Keratinocyte (primary cell): ENCODE data around the gene ERGIC1. TPM values are rescaled to one million over a fixed set of nuclear protein-coding genes. Genes with fewer than 3 reads are reported as not detected.

ENCODE experiments used
- DNase-seq: peaks from one replicate; pipeline ENCODE4 v3.0.0-alpha.2; 2011; ENCODE audit warnings: low read depth, missing footprints, low spot score
- FAIRE-seq: peaks from 2 replicates; lab custom pipeline; 2011; peaks lifted over from hg19 to GRCh38; lab: Jason Lieb, UNC
- H2AFZ ChIP-seq: 2 replicates; pipeline ENCODE4 v1.6.0; 2012; ENCODE audit warnings: low read length, control low read depth, inconsistent platforms; ENCODE audit not compliant: control insufficient read depth
- H3K27ac ChIP-seq: 2 replicates; pipeline ENCODE4 v1.5.1; 2011; ENCODE audit warnings: low read length; ENCODE audit not compliant: control insufficient read depth, insufficient read depth
- H3K27me3 ChIP-seq: 3 replicates; pipeline ENCODE4 v1.6.0; 2011; ENCODE audit warnings: low read length; ENCODE audit not compliant: control insufficient read depth, insufficient read depth; ENCODE audit errors: extremely low read depth
- H3K36me3 ChIP-seq, 2 experiments: 2 replicates in 1 of 2; 3 replicates in 1 of 2; pipeline ENCODE4 v1.5.1; 2011; ENCODE audit warnings: low read length in 2 of 2, mild to moderate bottlenecking in 1 of 2; ENCODE audit not compliant: control insufficient read depth in 2 of 2, insufficient read depth in 2 of 2; ENCODE audit errors: extremely low read depth in 1 of 2
- H3K4me1 ChIP-seq: 3 replicates; pipeline ENCODE4 v1.5.1; 2011; ENCODE audit warnings: low read length; ENCODE audit not compliant: control insufficient read depth, insufficient read depth; ENCODE audit errors: extremely low read depth
- H3K4me2 ChIP-seq: 3 replicates; pipeline ENCODE4 v1.6.0; 2011; ENCODE audit warnings: low read depth, low read length; ENCODE audit not compliant: control insufficient read depth, insufficient read depth; ENCODE audit errors: extremely low read depth
- H3K4me3 ChIP-seq, 3 experiments: fragments of 200-600 bp in 1 of 3; sonication (generic) in 1 of 3; 2 replicates in 2 of 3; 3 replicates in 1 of 3; pipeline ENCODE4 v1.5.1; 2011 to 2016; ENCODE audit warnings: low read length in 3 of 3, mild to moderate bottlenecking in 3 of 3, control low read depth in 2 of 3, inconsistent platforms in 1 of 3, low read depth in 1 of 3, mixed read lengths in 1 of 3, mixed run types in 1 of 3, moderate library complexity in 1 of 3; ENCODE audit not compliant: control insufficient read depth in 2 of 3, insufficient read depth in 2 of 3; ENCODE audit errors: extremely low read depth in 1 of 3
- H3K79me2 ChIP-seq: 2 replicates; pipeline ENCODE4 v1.6.0; 2012; ENCODE audit warnings: low read length; ENCODE audit not compliant: control insufficient read depth, insufficient read depth
- H3K9ac ChIP-seq: 3 replicates; pipeline ENCODE4 v1.6.0; 2011; ENCODE audit warnings: low read length; ENCODE audit not compliant: control insufficient read depth, insufficient read depth; ENCODE audit errors: extremely low read depth
- H3K9me1 ChIP-seq: 3 replicates; pipeline ENCODE4 v1.6.0; 2011; ENCODE audit warnings: low read length; ENCODE audit not compliant: control insufficient read depth, insufficient read depth; ENCODE audit errors: extremely low read depth
- H3K9me3 ChIP-seq: 2 replicates; pipeline ENCODE4 v1.5.1; 2012; ENCODE audit warnings: low read depth, low read length; ENCODE audit not compliant: control insufficient read depth
- H4K20me1 ChIP-seq: 3 replicates; pipeline ENCODE4 v1.6.0; 2011; ENCODE audit warnings: low read length; ENCODE audit not compliant: control insufficient read depth, insufficient read depth; ENCODE audit errors: extremely low read depth
- CTCF ChIP-seq, 3 experiments: IDR thresholded peaks in 1 of 3; conservative IDR thresholded peaks in 1 of 3; optimal IDR thresholded peaks in 1 of 3; 2 replicates in 2 of 3; 3 replicates in 1 of 3; pipeline versions ENCODE3 to v1.5.1; 2011; ENCODE audit warnings: low read length in 3 of 3, mild to moderate bottlenecking in 3 of 3, moderate library complexity in 2 of 3, control low read depth in 1 of 3, inconsistent platforms in 1 of 3; ENCODE audit not compliant: insufficient read depth in 2 of 3; ENCODE audit errors: extremely low read depth in 1 of 3
- EZH2 ChIP-seq: IDR thresholded peaks from one replicate; pipeline ENCODE4 v1.6.1; 2012; ENCODE audit warnings: inconsistent platforms, mild to moderate bottlenecking, low read length, moderate library complexity
- dilution Hi-C: fragments of 300-500 bp; cut with MboI; formaldehyde crosslinking; loops from one replicate; pipeline ENCODE4 v1.7.0; 2020; ENCODE audit warnings: low sequenced_read_pairs; ENCODE audit not compliant: extremely low pct_ligation_motif_present
- polyA plus RNA-seq, 5 experiments: library from polyadenylated mRNA; depleted of rRNA in 3 of 5; stranded (reverse) in 3 of 5; stranded (forward) in 1 of 5; unstranded in 1 of 5; fragments of >200 nt; gene quantifications; 1 replicate in 1 of 5; 2 replicates in 3 of 5; 3 replicates in 1 of 5; pipeline versions ENCODE4 v1.2.1 to v1.2.3, GENCODE V29; 2011 to 2012; ENCODE audit warnings: missing spikeins in 2 of 5, low read depth in 1 of 5, low replicate concordance in 1 of 5

The ERGIC1 gene
- polyA plus RNA-seq, 1 donor (not counting 4 experiments of a cell fraction or from before 2014, with no cell fraction given) = 93.4 TPM

- H3K79me2 ChIP-seq = no peaks in the 10 kb centered on the region
- dilution Hi-C loops = no loop called here
- DNase-seq = no peak
- no peak for FAIRE-seq
- H3K27ac ChIP-seq = no peak overlapping the region
- H3K4me3 ChIP-seq = no peak overlapping the region
- no peaks in the 10 kb centered on the region for H3K27me3 ChIP-seq
- peaks cover 6% of the 10 kb centered on the region for H3K4me1 ChIP-seq
- H4K20me1 ChIP-seq = no peaks in the 10 kb centered on the region
- no peak overlapping the region for H3K9ac ChIP-seq
- TF ChIP-seq CTCF (optimal IDR thresholded peaks at IDR 0.05 in 1 of 3, IDR thresholded peaks at IDR 0.05 in 1 of 3, conservative IDR thresholded peaks at IDR 0.05 in 1 of 3; ENCODE audit: extremely low read depth in 1 of 3, insufficient read depth in 2 of 3, low read length in 3 of 3) (no peak), EZH2 (no peak)
- H3K9me3 ChIP-seq = no peaks in the 10 kb centered on the region
- H3K4me2 ChIP-seq = no peak overlapping the region
- H3K36me3 ChIP-seq = peaks cover 11 to 14% of the 10 kb centered on the region in 2 experiments
- no peaks in the 10 kb centered on the region for H3K9me1 ChIP-seq
- no peak overlapping the region for H2AFZ ChIP-seq
These were observed 60.8 kb downstream of the ERGIC1 start for GRCh38 chr5:172894767-172895388.

- Histone ChIP-seq H3K4me1 (peaks cover 13% of the 10 kb centered on the region), H3K36me3 (peaks cover 8 to 12% of the 10 kb centered on the region in 2 experiments), H3K9ac (no peak overlapping the region), H3K4me2 (no peak overlapping the region), H2AFZ (no peak overlapping the region), H3K4me3 (no peak overlapping the region), H3K79me2 (no peaks in the 10 kb centered on the region), H3K9me1 (no peaks in the 10 kb centered on the region), H3K27ac (no peak overlapping the region), H3K9me3 (no peaks in the 10 kb centered on the region), H3K27me3 (no peaks in the 10 kb centered on the region), H4K20me1 (no peaks in the 10 kb centered on the region)
- DNase-seq (no peak), FAIRE-seq (no peak)
- dilution Hi-C loops = no loop called here
- TF ChIP-seq CTCF (optimal IDR thresholded peaks at IDR 0.05 in 1 of 3, IDR thresholded peaks at IDR 0.05 in 1 of 3, conservative IDR thresholded peaks at IDR 0.05 in 1 of 3; ENCODE audit: extremely low read depth in 1 of 3, insufficient read depth in 2 of 3, low read length in 3 of 3) = no peak
- TF ChIP-seq EZH2 = no peak
These were observed 61.5 kb downstream of the ERGIC1 start for GRCh38 chr5:172895549-172895948.
